SU-DHL-6 (cell line): Measurements from ENCODE around the gene FAM107B.

Source experiments
- CTCF ChIP-seq: fragments of 200-600 bp; sonication (generic); IDR thresholded peaks from one replicate; pipeline ENCODE4 v1.5.1; 2017; ENCODE audit warnings: antibody characterized with exemption, mild to moderate bottlenecking, low read length, moderate library complexity; ENCODE audit not compliant: insufficient read depth, poor library complexity, severe bottlenecking
- EZH2phosphoT487 ChIP-seq: fragments of 200-600 bp; sonication (generic), shearing (Covaris generic); conservative IDR thresholded peaks from 2 replicates; pipeline ENCODE4 v1.6.1; 2018; ENCODE audit warnings: mild to moderate bottlenecking, antibody characterized with exemption, low read length, moderate library complexity, mixed read lengths

- TF ChIP-seq CTCF (no peak), EZH2phosphoT487 (no peak)
Measured at GRCh38 chr10:14748441-14748840, 26.3 kb downstream of the FAM107B start.
